ENCODE results near the gene KCNK2. TPM values are rescaled to one million over a fixed set of nuclear protein-coding genes. Genes with fewer than 3 reads are reported as not detected.

KCNK2 gene
- total and polyA plus RNA-seq, 10 of the 15 experiments (the other 5 are each of a cell fraction or from before 2014, with no cell fraction given): 0.04 to 0.13 (median 0.08) TPM; not detected in 4

- no peak overlapping the region for H3K9ac ChIP-seq (ENCODE audit: control insufficient read depth, insufficient read depth, low read length)
- in situ Hi-C loops (cut with MboI) (no loop called here), intact Hi-C loops (cut with micrococcal nuclease; ENCODE audit: unreplicated experiment) (no loop called here)
- no peak overlapping the region for H2AFZ ChIP-seq (ENCODE audit: control insufficient read depth, low read depth, low read length)
- no peak overlapping the region for H3K4me3 ChIP-seq
- no peaks in the 10 kb centered on the region for H3K79me2 ChIP-seq (ENCODE audit: control insufficient read depth, insufficient read depth, low read length)
- no peaks in the 10 kb centered on the region for H3K4me1 ChIP-seq (ENCODE audit: control insufficient read depth, insufficient read depth, low read length)
- ATAC-seq (no peak), DNase-seq (ENCODE audit: low read depth, low spot score) (no peak), FAIRE-seq (no peak)
- ChIA-PET SMC1A (ENCODE audit: uncharacterized antibody, unreplicated experiment) (no interaction called here), POLR2A (no interaction called here), CTCF (no interaction called here), RAD21 (ENCODE audit: unreplicated experiment) (no interaction called here)
- H3K27me3 ChIP-seq (replicated peaks in 1 of 2; ENCODE audit: control insufficient read depth in 2 of 2, insufficient read depth in 2 of 2, low read length in 1 of 2): no peaks in the 10 kb centered on the region
- BruUV-seq (replicated peaks): no TSS peak
- no peaks in the 10 kb centered on the region for H3K36me3 ChIP-seq (ENCODE audit: control insufficient read depth in 2 of 2, insufficient read depth in 2 of 2, low read length in 1 of 2)
- no peak overlapping the region for H3K27ac ChIP-seq (ENCODE audit: control insufficient read depth, insufficient read depth)
- no peak for TF ChIP-seq EED (IDR thresholded peaks at IDR 0.05; ENCODE audit: low read depth)
- TF ChIP-seq SIX5 (IDR thresholded peaks at IDR 0.05; ENCODE audit: low read depth, low read length, severe bottlenecking): no peak
- TF ChIP-seq BCL11A (IDR thresholded peaks at IDR 0.05; ENCODE audit: low read depth, low read length): no peak
- no peak for TF ChIP-seq IRF5 (IDR thresholded peaks at IDR 0.05; ENCODE audit: borderline replicate concordance)
- no peak for TF ChIP-seq HSF1 (IDR thresholded peaks at IDR 0.05; ENCODE audit: low read depth, low read length)
- TF ChIP-seq MEF2B (IDR thresholded peaks at IDR 0.05; ENCODE audit: partially characterized antibody, poor library complexity, severe bottlenecking): no peak
- TF ChIP-seq ZSCAN29 (IDR thresholded peaks at IDR 0.05): no peak
- no peak for TF ChIP-seq ZNF207 (IDR thresholded peaks at IDR 0.05; ENCODE audit: borderline replicate concordance)
- no peak for TF ChIP-seq TCF7 (IDR thresholded peaks at IDR 0.05; ENCODE audit: borderline replicate concordance)
- H4K20me1 ChIP-seq (ENCODE audit: control insufficient read depth, insufficient read depth): no peaks in the 10 kb centered on the region
- H3K4me2 ChIP-seq (ENCODE audit: control insufficient read depth, insufficient read depth): no peak overlapping the region
- H3K9me3 ChIP-seq (replicated peaks; ENCODE audit: control insufficient read depth, insufficient read depth, low read length): no peaks in the 10 kb centered on the region
- WGBS (ENCODE audit: insufficient coverage, insufficient replicate concordance, low lambda C conversion rate, missing lambda C conversion rate): 26% methylated on average over 4 of the region's 4 CpGs
Measured at GRCh38 chr1:215220346-215220745, 137.8 kb downstream of the KCNK2 start.

Data from GM12878 (cell line).